Esophagus mucosa (tissue), 1 donor: ENCODE results near the gene PLCD4. TPM values are rescaled to one million over a fixed set of nuclear protein-coding genes. Genes with fewer than 3 reads are reported as not detected.

Experiments
- ATAC-seq: fragments of 200-7000 bp; cut with Tn5 transposase; one replicate; pipeline ENCODE4 v1.9.1; 2020
- total RNA-seq: library from RNA; stranded (reverse); gene quantifications from one replicate; pipeline ENCODE4 v1.2.4, GENCODE V29; 2023
- donor health status: DM: yes; HTN: yes; CAD: no.

The PLCD4 gene
- total RNA-seq, 1 donor from 2014 or later: 5.7 TPM

- peak; percentile 70 for ATAC-seq
These were observed 63.5 kb downstream of the PLCD4 start for GRCh38 chr2:218671097-218671653.

- peak; percentile 89 for ATAC-seq
These were observed 64.2 kb downstream of the PLCD4 start, which contains the start of the genes RNF25 and STK36 for GRCh38 chr2:218671654-218672566. TSS of gene RNF25 (minus strand) at chr2:218672002. CDS start at chr2:218671970, 32 bp downstream. TSS of gene STK36 (plus strand) at chr2:218672086. CDS start at chr2:218672830, 744 bp downstream.

- ATAC-seq: no peak
These were observed 71.4 kb downstream of the PLCD4 start for GRCh38 chr2:218679119-218679518.

GRCh38 chr2:218680061-218680460 lies 72.4 kb downstream of the PLCD4 start:
- ATAC-seq: no peak

Other genes with a start within 250 kb of the PLCD4 start
- 3.5 TPM for gene SLC11A1, start 225.6 kb upstream of the PLCD4 start, total RNA-seq
- 64.2 TPM for gene CTDSP1, start 208.0 kb upstream of the PLCD4 start, total RNA-seq
- gene VIL1, start 188.8 kb upstream of the PLCD4 start, total RNA-seq: not detected
- gene USP37, start 39.5 kb upstream of the PLCD4 start, total RNA-seq: 11.8 TPM
- gene CNOT9, start 39.1 kb upstream of the PLCD4 start, total RNA-seq: 34.6 TPM
- gene ZNF142, start 51.7 kb downstream of the PLCD4 start, total RNA-seq: 13.8 TPM
- gene BCS1L, start 51.8 kb downstream of the PLCD4 start, total RNA-seq: 43.9 TPM
- 15.3 TPM for gene RNF25, start 64.1 kb downstream of the PLCD4 start, total RNA-seq
- 12.0 TPM for gene STK36, start 64.2 kb downstream of the PLCD4 start, total RNA-seq
- gene TTLL4, start 102.9 kb downstream of the PLCD4 start, total RNA-seq: 14.0 TPM
- gene CYP27A1, start 174.2 kb downstream of the PLCD4 start, total RNA-seq: 4.9 TPM
- gene PRKAG3, start 223.9 kb downstream of the PLCD4 start, total RNA-seq: not detected